ENCODE results near the gene SPAG17. TPM values are rescaled to one million over a fixed set of nuclear protein-coding genes. Genes with fewer than 3 reads are reported as not detected.
A peak's percentile ranks its signal among the peaks of the same experiment; 100 is the strongest.
"Not testable (repeated sequence)": the region's sequence is repeated elsewhere in the genome, so short reads cannot be mapped to it uniquely, and the experiment has no call there.

Gene SPAG17
- total RNA-seq, 1 donor from 2014 or later: 0.30 TPM

- TF ChIP-seq CTCF (IDR thresholded peaks at IDR 0.05): no peak
- Mint-ChIP-seq H3K4me3 (ENCODE audit: unreplicated experiment) (peak overlapping the region; percentile 98), H3K4me1 (ENCODE audit: low read depth) (peaks cover 40% of the 10 kb centered on the region), H3K27ac (ENCODE audit: unreplicated experiment) (peak overlapping the region; percentile 97), H3K27me3 (ENCODE audit: low read depth) (no peaks in the 10 kb centered on the region), H3K9me3 (ENCODE audit: low read depth) (no peaks in the 10 kb centered on the region), H3K36me3 (ENCODE audit: low read depth) (peaks cover 1% of the 10 kb centered on the region)
- DNase-seq (ENCODE audit: low spot score): no peak
Observed at GRCh38 chr1:117930484-117930883, 254.5 kb downstream of the SPAG17 start.

GRCh38 chr1:117930173-117930447 lies 254.9 kb downstream of the SPAG17 start:
- Mint-ChIP-seq H3K36me3 (ENCODE audit: low read depth) (peaks cover 1% of the 10 kb centered on the region), H3K9me3 (ENCODE audit: low read depth) (no peaks in the 10 kb centered on the region), H3K27me3 (ENCODE audit: low read depth) (no peaks in the 10 kb centered on the region), H3K27ac (ENCODE audit: unreplicated experiment) (peak overlapping the region; percentile 97), H3K4me3 (ENCODE audit: unreplicated experiment) (peak overlapping the region; percentile 98), H3K4me1 (ENCODE audit: low read depth) (peaks cover 40% of the 10 kb centered on the region)
- no peak for TF ChIP-seq CTCF (IDR thresholded peaks at IDR 0.05)
- no peak for DNase-seq (ENCODE audit: low spot score)

- peaks cover 40% of the 10 kb centered on the region for H3K4me1 Mint-ChIP-seq (ENCODE audit: low read depth)
- peak within 1 kb of the TSS; percentile 98 for H3K4me3 Mint-ChIP-seq (ENCODE audit: unreplicated experiment)
- no peaks in the 10 kb centered on the region for H3K27me3 Mint-ChIP-seq (ENCODE audit: low read depth)
- H3K36me3 Mint-ChIP-seq (ENCODE audit: low read depth): peaks cover 1% of the 10 kb centered on the region
- peak; percentile 98 for DNase-seq (ENCODE audit: low spot score)
- no peak for TF ChIP-seq CTCF (IDR thresholded peaks at IDR 0.05)
- no peaks in the 10 kb centered on the region for H3K9me3 Mint-ChIP-seq (ENCODE audit: low read depth)
- peak within 1 kb of the TSS; percentile 97 for H3K27ac Mint-ChIP-seq (ENCODE audit: unreplicated experiment)
Observed at GRCh38 chr1:117929343-117930172, 255.5 kb downstream of the SPAG17 start, which contains the start of the genes GDAP2 and WDR3. Gene GDAP2 (minus strand): TSS chr1:117929621. CDS start chr1:117920357, 9,264 bp downstream. Gene WDR3 (plus strand): TSS chr1:117929739. CDS start chr1:117933320, 3,581 bp downstream.

- TF ChIP-seq CTCF (IDR thresholded peaks at IDR 0.05): peak; percentile 67
- H3K27me3 Mint-ChIP-seq (ENCODE audit: low read depth): no peaks in the 10 kb centered on the region
- no peaks in the 10 kb centered on the region for H3K9me3 Mint-ChIP-seq (ENCODE audit: low read depth)
- H3K27ac Mint-ChIP-seq (ENCODE audit: unreplicated experiment): peak overlapping the region; percentile 97
- DNase-seq (ENCODE audit: low spot score): peak; percentile 90
- peaks cover 1% of the 10 kb centered on the region for H3K36me3 Mint-ChIP-seq (ENCODE audit: low read depth)
- H3K4me1 Mint-ChIP-seq (ENCODE audit: low read depth): peaks cover 40% of the 10 kb centered on the region
- H3K4me3 Mint-ChIP-seq (ENCODE audit: unreplicated experiment): peak overlapping the region; percentile 98
Observed at GRCh38 chr1:117928881-117929342, 256.1 kb downstream of the SPAG17 start.

GRCh38 chr1:117925981-117926380 lies 259.0 kb downstream of the SPAG17 start:
- H3K4me3 Mint-ChIP-seq (ENCODE audit: unreplicated experiment): no peak overlapping the region
- no peaks in the 10 kb centered on the region for H3K9me3 Mint-ChIP-seq (ENCODE audit: low read depth)
- DNase-seq (ENCODE audit: low spot score): no peak
- peaks cover 2% of the 10 kb centered on the region for H3K36me3 Mint-ChIP-seq (ENCODE audit: low read depth)
- peak overlapping the region; percentile 32 for H3K27ac Mint-ChIP-seq (ENCODE audit: unreplicated experiment)
- no peak for TF ChIP-seq CTCF (IDR thresholded peaks at IDR 0.05)
- peaks cover 25% of the 10 kb centered on the region for H3K4me1 Mint-ChIP-seq (ENCODE audit: low read depth)
- no peaks in the 10 kb centered on the region for H3K27me3 Mint-ChIP-seq (ENCODE audit: low read depth)

- H3K9me3 Mint-ChIP-seq (ENCODE audit: low read depth); H3K27ac Mint-ChIP-seq (ENCODE audit: unreplicated experiment); H3K4me1 Mint-ChIP-seq (ENCODE audit: low read depth); H3K4me3 Mint-ChIP-seq (ENCODE audit: unreplicated experiment); H3K27me3 Mint-ChIP-seq (ENCODE audit: low read depth); H3K36me3 Mint-ChIP-seq (ENCODE audit: low read depth); DNase-seq (ENCODE audit: low spot score): not testable (repeated sequence)
Observed at GRCh38 chr1:117922717-117923116, 262.3 kb downstream of the SPAG17 start.

All from chondrocyte (in vitro differentiated cells).